Measurements from ENCODE around the gene USP49.

USP49 gene

DNA sequence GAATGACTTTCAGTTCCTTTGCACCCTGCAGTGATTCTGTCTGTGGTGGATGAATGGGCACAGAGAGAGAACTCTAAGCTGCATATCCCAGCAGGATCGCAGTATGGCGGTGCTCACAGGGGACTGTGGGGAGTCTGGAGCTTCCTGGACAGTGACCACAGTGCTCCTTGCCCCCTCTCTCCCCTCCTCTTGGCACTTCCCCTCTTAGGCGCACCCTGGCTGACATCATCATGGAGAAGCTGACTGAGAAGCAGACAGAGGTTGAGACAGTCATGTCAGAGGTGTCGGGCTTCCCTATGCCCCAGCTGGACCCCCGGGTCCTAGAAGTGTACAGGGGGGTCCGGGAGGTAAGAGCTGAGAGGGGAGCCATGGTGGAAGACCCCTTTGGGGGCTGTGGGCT lies 34.7 kb upstream of the USP49 start:
- DNase-seq (ENCODE audit: low spot score) = no peak

GRCh38 chr6:41927253-41927652 lies 32.1 kb upstream of the USP49 start:
- no peak for DNase-seq (ENCODE audit: low spot score)

DNA sequence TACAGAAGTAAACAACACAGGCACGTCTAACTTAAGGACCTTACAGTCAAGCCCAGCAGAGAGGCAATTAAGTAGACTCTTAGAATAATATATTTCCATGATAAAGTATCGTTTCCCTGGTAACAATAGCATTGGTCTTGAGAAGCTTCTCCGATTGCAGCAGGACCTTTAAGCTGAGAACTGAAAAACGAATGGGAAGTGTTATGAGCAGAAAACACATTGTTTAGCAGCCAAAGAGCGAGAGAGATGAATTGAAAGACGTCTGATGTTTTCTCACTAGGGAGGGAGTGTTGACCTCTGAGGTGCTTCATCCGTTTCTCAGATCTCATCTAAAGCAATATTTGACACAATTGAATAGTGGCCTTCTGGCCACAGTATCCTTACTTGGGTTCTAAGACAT lies 27.0 kb upstream of the USP49 start:
- no peak for DNase-seq (ENCODE audit: low spot score)

DNA sequence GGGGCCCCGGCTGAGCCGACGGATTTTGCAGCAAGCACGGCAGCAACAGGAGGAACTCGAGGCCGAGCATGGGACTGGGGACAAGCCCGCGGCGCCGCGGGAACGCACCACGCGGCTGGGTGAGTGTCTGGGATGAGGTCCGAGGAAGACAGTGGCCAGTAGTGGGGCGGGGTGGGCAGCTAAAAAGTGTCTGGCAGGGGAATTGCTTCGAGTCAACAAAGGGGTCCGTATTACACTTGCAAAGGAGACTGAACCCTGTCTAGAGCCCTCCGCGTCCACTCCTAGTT lies 26.5 kb upstream of the USP49 start:
- no peak for DNase-seq (ENCODE audit: low spot score)

DNA sequence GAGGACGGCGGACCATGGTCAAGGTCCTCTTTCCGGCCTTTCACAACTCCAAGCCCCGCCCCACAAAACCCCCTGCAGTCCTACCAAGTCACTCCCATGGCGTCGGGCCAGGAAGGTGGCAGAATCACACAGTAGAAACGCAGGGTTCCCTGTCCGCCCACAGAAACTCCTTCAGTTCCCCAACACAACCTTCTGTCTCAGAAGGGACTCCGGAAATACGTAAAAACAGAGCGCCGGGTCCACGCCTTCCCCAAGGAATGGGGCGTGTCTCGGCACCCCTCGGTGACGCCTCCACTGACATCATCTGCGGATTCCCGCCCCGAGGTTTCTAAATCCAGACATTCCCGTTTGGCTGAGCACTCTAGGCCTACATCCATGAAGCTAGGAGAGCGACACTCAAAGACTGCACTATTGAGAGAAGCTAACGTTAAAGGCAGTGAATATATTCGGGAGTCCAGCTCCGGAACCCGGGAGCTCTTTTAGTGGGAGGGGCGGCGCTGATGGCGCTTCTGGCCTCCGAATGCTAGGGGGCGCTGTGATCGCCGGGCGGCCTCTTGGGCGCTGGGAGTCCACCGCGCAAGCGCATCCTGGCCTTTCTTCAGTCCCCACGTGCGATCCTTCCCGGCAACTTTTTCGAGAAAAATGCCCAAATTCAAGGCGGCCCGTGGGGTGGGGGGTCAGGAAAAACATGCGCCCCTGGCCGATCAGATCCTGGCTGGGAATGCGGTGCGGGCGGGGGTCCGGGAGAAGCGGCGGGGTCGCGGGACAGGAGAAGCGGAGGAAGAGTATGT lies 25.9 kb upstream of the USP49 start, which contains the start of the genes BYSL and MED20:
BYSL (plus strand) TSS at position 579 of the 791 bp plus-strand sequence; CDS start at position 643, 64 bp downstream.
MED20 (minus strand) TSS at position 219 of the 791 bp plus-strand sequence; CDS start at position 98, 121 bp downstream.
- peak; percentile 96 for DNase-seq (ENCODE audit: low spot score)

DNA sequence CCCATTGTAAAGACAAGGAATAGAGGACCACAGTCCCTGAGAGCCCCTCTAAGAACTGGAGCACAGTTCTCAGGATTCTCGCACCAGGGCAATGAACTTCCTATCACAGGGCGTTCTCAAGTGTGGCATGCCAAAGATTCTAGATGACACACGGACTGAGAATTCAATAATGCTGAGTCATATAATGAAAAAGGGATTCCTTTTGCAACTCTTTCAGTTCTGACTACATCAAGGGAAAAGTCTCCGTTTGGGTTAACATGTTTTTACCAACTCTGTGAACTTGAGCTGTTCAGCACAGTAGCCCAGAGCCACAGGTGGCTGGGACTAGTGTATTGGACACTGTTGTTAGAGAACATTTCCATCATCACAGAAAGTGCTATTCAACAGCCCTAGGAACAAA lies 22.4 kb upstream of the USP49 start:
- no peak for DNase-seq (ENCODE audit: low spot score)

DNA sequence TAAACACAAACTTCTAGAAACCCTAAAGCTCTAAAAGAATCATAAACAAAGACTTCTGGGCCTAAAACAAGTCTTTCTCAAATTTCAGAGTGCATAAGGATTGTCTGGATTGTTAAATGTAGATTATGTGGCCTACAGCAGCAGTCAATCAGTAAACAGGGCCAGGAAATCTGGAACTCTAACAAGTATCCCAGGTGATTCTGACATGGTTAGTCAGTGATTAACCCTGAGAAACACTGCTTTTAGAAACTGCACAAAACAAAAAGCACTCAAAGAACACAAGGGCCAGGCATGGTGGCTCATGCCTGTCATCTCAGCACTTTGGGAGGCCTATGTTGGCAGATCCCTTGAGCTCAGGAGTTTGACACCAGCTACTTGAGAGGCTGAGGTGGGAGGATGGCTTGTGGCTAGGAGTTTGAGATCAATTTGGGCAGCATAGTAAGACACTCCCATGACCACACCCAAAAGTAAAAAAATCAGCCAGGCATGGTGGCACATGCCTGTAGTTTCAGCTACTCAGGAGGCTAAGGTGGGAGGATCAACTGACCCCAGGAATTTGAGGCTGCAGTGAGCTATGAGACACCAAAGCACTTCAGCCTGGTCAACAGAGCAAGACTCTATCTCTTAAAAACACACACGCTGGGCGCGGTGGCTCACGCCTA lies 19.8 kb upstream of the USP49 start:
- DNase-seq (ENCODE audit: low spot score) = no peak

GRCh38 chr6:41914343-41914742 lies 19.2 kb upstream of the USP49 start:
- DNase-seq (ENCODE audit: low spot score) = no peak

GRCh38 chr6:41909727-41910126 lies 14.6 kb upstream of the USP49 start:
- no peak for DNase-seq (ENCODE audit: low spot score)

- DNase-seq (ENCODE audit: low spot score) = no peak
These were observed 6.8 kb upstream of the USP49 start for GRCh38 chr6:41901882-41902519.

- DNase-seq (ENCODE audit: low spot score) = no peak
These were observed 5.7 kb upstream of the USP49 start for GRCh38 chr6:41900861-41901260.

- no peak for DNase-seq (ENCODE audit: low spot score)
These were observed 1.1 kb upstream of the USP49 start for GRCh38 chr6:41896281-41896680.

- peak; percentile 3 for DNase-seq (ENCODE audit: low spot score)
These were observed 542 bp downstream of the USP49 start for GRCh38 chr6:41894366-41895299.

GRCh38 chr6:41892921-41893564 lies 2.1 kb downstream of the USP49 start:
- no peak for DNase-seq (ENCODE audit: low spot score)

GRCh38 chr6:41887331-41887751 lies 7.8 kb downstream of the USP49 start:
- DNase-seq (ENCODE audit: low spot score) = no peak

- no peak for DNase-seq (ENCODE audit: low spot score)
These were observed 9.2 kb downstream of the USP49 start for GRCh38 chr6:41885930-41886329.

- no peak for DNase-seq (ENCODE audit: low spot score)
These were observed 10.2 kb downstream of the USP49 start for GRCh38 chr6:41884957-41885356.

DNA sequence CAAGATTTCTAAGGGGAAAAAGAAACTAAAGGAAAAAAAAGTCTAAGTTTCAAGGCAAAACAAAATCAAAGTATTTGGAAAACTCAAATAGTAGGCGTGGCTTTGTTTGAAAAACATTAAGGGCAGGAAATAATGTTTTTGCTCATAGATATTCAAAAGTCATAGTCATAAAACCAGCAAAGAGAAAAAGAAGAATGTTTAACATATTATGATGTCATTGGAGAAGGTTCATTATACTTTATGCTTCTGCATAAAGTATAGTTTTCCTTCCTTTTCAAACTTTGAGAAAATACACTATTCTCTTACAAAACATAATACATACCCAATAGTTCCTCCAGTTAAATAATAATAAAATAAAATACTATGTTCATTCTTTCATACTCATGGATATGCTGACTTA lies 13.7 kb downstream of the USP49 start:
- no peak for DNase-seq (ENCODE audit: low spot score)

- no peak for DNase-seq (ENCODE audit: low spot score)
These were observed 16.2 kb downstream of the USP49 start for GRCh38 chr6:41878961-41879405.

DNA sequence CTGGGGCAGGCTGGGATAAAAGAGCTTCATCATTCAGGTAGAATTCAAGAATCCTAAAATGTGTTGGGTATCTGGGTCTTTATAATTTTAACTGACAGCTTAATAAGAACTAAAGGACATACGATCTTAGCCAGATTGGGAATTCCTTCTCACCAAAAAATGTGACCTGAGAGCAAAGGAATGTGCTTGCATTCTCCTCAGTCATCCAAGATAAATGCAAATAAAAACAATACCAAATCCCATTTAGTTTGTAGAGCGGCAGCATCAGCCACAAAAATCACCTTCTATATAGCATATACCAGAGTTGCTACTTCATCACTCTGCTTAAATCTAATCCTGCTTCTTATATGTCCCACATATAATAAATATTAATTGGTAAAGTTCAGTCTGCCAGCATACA lies 16.9 kb downstream of the USP49 start:
- DNase-seq (ENCODE audit: low spot score) = no peak

DNA sequence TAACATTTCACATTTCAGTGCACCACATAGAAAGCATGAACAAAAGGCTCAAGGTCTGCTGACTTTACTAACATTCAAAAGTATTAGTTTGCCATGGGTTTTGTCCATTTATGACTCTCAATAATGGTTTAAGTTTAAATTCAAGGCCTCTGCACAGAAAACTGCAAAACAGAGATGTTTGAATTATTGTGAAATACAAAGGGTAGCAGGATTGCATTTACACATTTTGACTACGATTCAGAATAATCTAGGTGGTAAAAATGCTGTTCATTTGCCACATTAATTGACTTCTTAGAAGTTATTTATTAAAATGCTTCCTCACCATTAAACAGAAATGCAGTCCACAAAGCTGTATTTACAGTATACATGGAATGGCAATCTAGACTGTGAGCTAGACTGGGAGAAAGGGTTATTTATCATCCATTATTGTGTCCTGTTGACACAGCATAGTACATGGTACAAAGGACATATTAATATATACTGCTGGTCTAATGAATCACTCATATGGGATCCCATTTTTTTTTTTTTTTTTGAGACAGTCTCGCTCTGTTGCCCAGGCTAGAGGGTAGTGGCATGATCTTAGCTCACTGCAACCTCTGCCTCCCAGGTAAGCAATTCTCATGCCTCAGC lies 18.0 kb downstream of the USP49 start:
- no peak for DNase-seq (ENCODE audit: low spot score)

All from putamen (tissue), 1 donor.